Measurements from ENCODE around the gene ITIH3.

The ITIH3 gene

DNA sequence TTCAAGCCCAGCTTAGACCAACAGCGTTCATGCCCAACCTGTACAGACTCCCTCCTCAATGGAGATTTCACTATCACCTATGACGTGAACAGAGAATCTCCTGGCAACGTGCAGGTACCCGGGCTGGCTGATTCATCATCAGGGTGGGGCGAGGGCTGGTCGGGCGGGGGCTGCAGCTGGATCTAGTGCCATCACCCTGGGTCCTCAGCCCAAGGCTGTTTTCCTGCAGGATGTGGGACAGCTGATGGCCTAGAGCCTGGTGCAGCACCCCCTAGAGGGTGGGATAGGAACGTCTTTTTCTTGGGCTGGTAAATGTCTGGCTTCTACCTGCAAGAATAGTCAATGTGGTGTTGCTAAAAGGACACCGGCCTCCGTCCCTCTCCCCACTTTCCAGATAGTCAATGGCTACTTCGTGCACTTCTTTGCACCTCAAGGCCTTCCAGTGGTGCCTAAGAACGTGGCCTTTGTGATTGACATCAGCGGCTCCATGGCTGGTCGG, 4.4 kb downstream of the ITIH3 start:
- no peaks in the 10 kb centered on the region for H3K27me3 ChIP-seq (ENCODE audit: insufficient read depth, low read length)
- no peak overlapping the region for H3K4me3 ChIP-seq (ENCODE audit: low read depth, low read length)
- H3K4me1 ChIP-seq (ENCODE audit: control insufficient read depth, insufficient read depth, low read length, unreplicated experiment): no peaks in the 10 kb centered on the region
- H3K36me3 ChIP-seq (ENCODE audit: insufficient read depth, low read length): no peaks in the 10 kb centered on the region
- no peaks in the 10 kb centered on the region for H3K79me2 ChIP-seq (ENCODE audit: control insufficient read depth, insufficient read depth, low read length, unreplicated experiment)
- H3K27ac ChIP-seq (ENCODE audit: low read depth, low read length): no peak overlapping the region
- no peak overlapping the region for H2AFZ ChIP-seq (ENCODE audit: low read length, unreplicated experiment)

DNA sequence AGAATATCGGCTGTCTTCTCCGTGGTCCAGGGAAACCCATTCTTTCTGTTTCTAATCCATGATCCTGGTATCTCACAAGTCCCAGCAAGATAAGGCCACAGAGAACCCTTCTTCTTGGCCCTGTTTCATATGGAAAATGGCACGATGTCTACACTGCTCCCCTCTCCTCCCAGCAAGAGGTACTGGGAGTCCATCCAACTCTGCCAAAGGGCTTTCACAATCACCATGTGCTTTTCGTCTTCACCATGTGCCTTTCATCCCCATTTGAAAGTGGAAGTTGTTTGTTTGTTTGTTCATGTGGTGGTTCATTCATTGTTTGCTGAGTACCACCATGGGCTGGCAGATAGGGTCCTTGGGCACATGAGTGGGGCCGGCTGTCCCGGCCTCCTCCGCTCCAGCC, 5.5 kb downstream of the ITIH3 start:
- H3K27me3 ChIP-seq (ENCODE audit: insufficient read depth, low read length): no peaks in the 10 kb centered on the region
- H3K4me3 ChIP-seq (ENCODE audit: low read depth, low read length): no peak overlapping the region
- no peaks in the 10 kb centered on the region for H3K79me2 ChIP-seq (ENCODE audit: control insufficient read depth, insufficient read depth, low read length, unreplicated experiment)
- no peaks in the 10 kb centered on the region for H3K4me1 ChIP-seq (ENCODE audit: control insufficient read depth, insufficient read depth, low read length, unreplicated experiment)
- H3K36me3 ChIP-seq (ENCODE audit: insufficient read depth, low read length): no peaks in the 10 kb centered on the region
- no peak overlapping the region for H3K27ac ChIP-seq (ENCODE audit: low read depth, low read length)
- H2AFZ ChIP-seq (ENCODE audit: low read length, unreplicated experiment): no peak overlapping the region

DNA sequence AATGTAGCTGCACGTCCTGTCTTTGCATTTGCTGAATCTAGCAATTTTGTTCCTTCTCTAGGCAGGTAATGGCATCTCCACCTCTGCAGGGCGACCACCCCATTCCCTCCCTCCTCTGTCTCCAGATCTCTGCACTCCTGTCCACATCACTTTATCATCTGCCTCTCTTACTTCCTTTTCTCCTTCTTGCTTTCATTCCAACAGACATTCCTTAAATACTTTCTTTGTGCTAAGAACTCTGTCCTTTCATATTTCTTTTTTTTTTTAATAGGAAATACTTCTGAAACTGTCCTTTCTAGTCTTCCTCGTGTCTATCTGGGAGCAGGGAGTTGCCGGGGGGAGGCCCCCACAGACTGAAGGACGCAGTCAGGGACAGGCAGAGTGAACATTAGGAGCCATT, 7.2 kb downstream of the ITIH3 start:
- H3K36me3 ChIP-seq (ENCODE audit: insufficient read depth, low read length): no peaks in the 10 kb centered on the region
- no peak overlapping the region for H2AFZ ChIP-seq (ENCODE audit: low read length, unreplicated experiment)
- H3K4me3 ChIP-seq (ENCODE audit: low read depth, low read length): no peak overlapping the region
- H3K79me2 ChIP-seq (ENCODE audit: control insufficient read depth, insufficient read depth, low read length, unreplicated experiment): no peaks in the 10 kb centered on the region
- H3K4me1 ChIP-seq (ENCODE audit: control insufficient read depth, insufficient read depth, low read length, unreplicated experiment): no peaks in the 10 kb centered on the region
- H3K27me3 ChIP-seq (ENCODE audit: insufficient read depth, low read length): no peaks in the 10 kb centered on the region
- H3K27ac ChIP-seq (ENCODE audit: low read depth, low read length): no peak overlapping the region

DNA sequence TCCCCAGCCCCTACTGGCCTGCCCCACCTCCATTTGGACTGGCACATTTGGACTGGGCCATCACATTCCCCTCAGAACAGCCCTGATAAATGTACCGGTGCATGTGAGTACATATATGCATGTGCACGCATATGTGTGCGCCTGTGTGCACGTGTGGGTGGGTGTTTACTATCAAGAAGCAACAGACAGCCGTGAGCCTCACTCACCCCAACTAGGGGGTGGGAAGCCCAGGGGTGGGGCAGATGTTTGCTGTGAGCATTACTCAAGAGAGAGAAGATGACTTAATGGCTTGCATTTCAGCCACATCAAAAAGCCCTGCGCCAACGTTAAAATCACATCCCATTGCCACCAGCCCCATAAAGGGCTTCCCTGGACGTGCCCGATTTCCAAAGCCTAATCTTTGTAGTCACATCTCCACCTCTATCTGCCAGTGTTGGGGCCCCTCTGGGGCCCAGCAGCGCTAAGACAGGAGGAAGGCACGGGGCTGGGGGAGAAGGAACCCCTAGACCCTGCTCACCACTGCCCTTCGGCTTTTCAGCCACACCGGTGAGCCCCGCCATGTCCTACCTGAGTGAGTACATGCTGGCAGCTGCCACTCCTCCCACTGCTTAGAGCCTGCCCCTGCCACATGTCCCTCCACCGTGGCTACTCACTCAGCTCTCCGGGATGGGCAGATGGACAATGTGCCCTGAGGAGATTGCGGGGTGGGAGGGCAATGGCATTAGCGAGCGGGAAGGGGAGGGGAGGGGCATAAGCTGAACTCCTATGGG, 10.9 kb downstream of the ITIH3 start:
- H3K27ac ChIP-seq (ENCODE audit: low read depth, low read length): no peak overlapping the region
- H3K4me3 ChIP-seq (ENCODE audit: low read depth, low read length): no peak overlapping the region
- H2AFZ ChIP-seq (ENCODE audit: low read length, unreplicated experiment): no peak overlapping the region
- peaks cover 14% of the 10 kb centered on the region; the same call in 1 of the 2 replicates for H3K27me3 ChIP-seq (ENCODE audit: insufficient read depth, low read length)
- H3K36me3 ChIP-seq (ENCODE audit: insufficient read depth, low read length): no peaks in the 10 kb centered on the region
- H3K79me2 ChIP-seq (ENCODE audit: control insufficient read depth, insufficient read depth, low read length, unreplicated experiment): no peaks in the 10 kb centered on the region
- no peaks in the 10 kb centered on the region for H3K4me1 ChIP-seq (ENCODE audit: control insufficient read depth, insufficient read depth, low read length, unreplicated experiment)

DNA sequence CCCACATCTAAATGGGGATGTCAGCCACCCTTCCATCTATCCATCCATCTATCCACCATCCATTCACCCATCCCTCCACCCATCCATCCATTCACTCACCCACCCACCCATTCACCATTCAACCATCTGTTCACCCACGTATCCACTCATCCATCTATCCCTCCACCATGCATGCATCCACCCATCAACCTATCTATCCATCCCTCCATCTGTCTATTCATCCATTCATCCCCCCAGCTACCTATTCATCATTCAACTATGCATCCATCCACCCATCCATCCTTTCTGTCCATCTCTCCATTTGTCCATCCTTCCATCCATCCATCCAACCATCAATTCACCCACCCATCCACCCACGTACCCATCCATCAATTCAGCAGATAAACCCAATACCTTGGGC, 14.6 kb downstream of the ITIH3 start:
- no peak overlapping the region for H2AFZ ChIP-seq (ENCODE audit: low read length, unreplicated experiment)
- no peaks in the 10 kb centered on the region for H3K79me2 ChIP-seq (ENCODE audit: control insufficient read depth, insufficient read depth, low read length, unreplicated experiment)
- peaks cover 14% of the 10 kb centered on the region; the same call in 1 of the 2 replicates for H3K27me3 ChIP-seq (ENCODE audit: insufficient read depth, low read length)
- no peaks in the 10 kb centered on the region for H3K36me3 ChIP-seq (ENCODE audit: insufficient read depth, low read length)
- H3K4me3 ChIP-seq (ENCODE audit: low read depth, low read length): no peak overlapping the region
- no peak overlapping the region for H3K27ac ChIP-seq (ENCODE audit: low read depth, low read length)
- no peaks in the 10 kb centered on the region for H3K4me1 ChIP-seq (ENCODE audit: control insufficient read depth, insufficient read depth, low read length, unreplicated experiment)

- no peaks in the 10 kb centered on the region for H3K4me1 ChIP-seq (ENCODE audit: control insufficient read depth, insufficient read depth, low read length, unreplicated experiment)
- no peak overlapping the region for H3K27ac ChIP-seq (ENCODE audit: low read depth, low read length)
- no peaks in the 10 kb centered on the region for H3K79me2 ChIP-seq (ENCODE audit: control insufficient read depth, insufficient read depth, low read length, unreplicated experiment)
- H3K36me3 ChIP-seq (ENCODE audit: insufficient read depth, low read length): no peaks in the 10 kb centered on the region
- no peak overlapping the region for H2AFZ ChIP-seq (ENCODE audit: low read length, unreplicated experiment)
- peaks cover 14% of the 10 kb centered on the region; the same call in 1 of the 2 replicates for H3K27me3 ChIP-seq (ENCODE audit: insufficient read depth, low read length)
- H3K4me3 ChIP-seq (ENCODE audit: low read depth, low read length): no peak overlapping the region
Measured at GRCh38 chr3:52809662-52810377, 15.2 kb downstream of the ITIH3 start.

DNA sequence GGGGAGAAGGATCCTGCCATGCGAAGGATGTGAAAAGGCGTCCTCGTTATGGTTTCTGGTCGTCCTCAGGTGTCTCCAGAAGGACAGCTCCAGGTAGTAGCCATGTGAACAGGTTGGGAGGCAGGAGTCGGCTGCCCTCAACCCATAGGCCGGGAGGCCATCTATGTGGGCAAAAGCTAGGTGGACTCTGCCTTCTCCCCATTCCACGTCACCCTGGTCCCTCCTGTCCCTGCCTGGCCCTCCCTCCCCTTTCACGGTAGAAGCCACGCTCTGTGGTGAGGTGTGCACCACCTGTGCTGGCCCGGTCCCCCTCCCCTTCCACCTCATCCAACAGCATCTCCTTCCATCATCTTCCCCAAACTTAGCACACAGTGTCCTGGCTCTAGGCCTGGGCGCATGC, 16.3 kb downstream of the ITIH3 start:
- Histone ChIP-seq H3K4me1 (ENCODE audit: control insufficient read depth, insufficient read depth, low read length, unreplicated experiment) (no peaks in the 10 kb centered on the region), H2AFZ (ENCODE audit: low read length, unreplicated experiment) (no peak overlapping the region), H3K27me3 (ENCODE audit: insufficient read depth, low read length) (peaks cover 14% of the 10 kb centered on the region; the same call in 1 of the 2 replicates), H3K36me3 (ENCODE audit: insufficient read depth, low read length) (no peaks in the 10 kb centered on the region), H3K79me2 (ENCODE audit: control insufficient read depth, insufficient read depth, low read length, unreplicated experiment) (no peaks in the 10 kb centered on the region), H3K27ac (ENCODE audit: low read depth, low read length) (no peak overlapping the region), H3K4me3 (ENCODE audit: low read depth, low read length) (no peak overlapping the region)

GRCh38 chr3:52811452-52812011, 16.9 kb downstream of the ITIH3 start:
- Histone ChIP-seq H2AFZ (ENCODE audit: low read length, unreplicated experiment) (no peak overlapping the region), H3K27me3 (ENCODE audit: insufficient read depth, low read length) (peaks cover 14% of the 10 kb centered on the region; the same call in 1 of the 2 replicates), H3K4me1 (ENCODE audit: control insufficient read depth, insufficient read depth, low read length, unreplicated experiment) (no peaks in the 10 kb centered on the region), H3K79me2 (ENCODE audit: control insufficient read depth, insufficient read depth, low read length, unreplicated experiment) (no peaks in the 10 kb centered on the region), H3K27ac (ENCODE audit: low read depth, low read length) (no peak overlapping the region), H3K4me3 (ENCODE audit: low read depth, low read length) (no peak overlapping the region), H3K36me3 (ENCODE audit: insufficient read depth, low read length) (no peaks in the 10 kb centered on the region)

DNA sequence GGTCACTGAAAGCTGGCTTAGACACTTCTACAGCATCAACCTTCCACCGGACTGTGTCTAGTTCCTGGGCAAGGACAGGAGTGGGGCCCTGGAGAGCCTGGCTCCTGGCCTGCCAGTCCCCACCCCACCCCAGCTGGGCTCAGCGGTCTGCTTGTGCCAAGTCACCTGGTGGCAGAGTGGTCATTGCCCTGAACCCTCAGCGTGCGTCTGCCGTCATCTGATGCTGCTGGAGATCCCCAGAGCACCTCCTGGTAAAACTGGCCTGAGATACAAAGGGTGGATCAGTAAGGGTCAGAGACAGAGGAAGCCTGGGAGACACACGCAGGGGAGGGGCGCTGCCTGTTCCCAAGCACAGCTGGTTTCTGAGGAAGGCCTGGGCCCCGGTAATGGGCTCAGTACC, 19.2 kb downstream of the ITIH3 start:
- Histone ChIP-seq H3K4me1 (ENCODE audit: control insufficient read depth, insufficient read depth, low read length, unreplicated experiment) (no peaks in the 10 kb centered on the region), H2AFZ (ENCODE audit: low read length, unreplicated experiment) (no peak overlapping the region), H3K79me2 (ENCODE audit: control insufficient read depth, insufficient read depth, low read length, unreplicated experiment) (no peaks in the 10 kb centered on the region), H3K27ac (ENCODE audit: low read depth, low read length) (no peak overlapping the region), H3K4me3 (ENCODE audit: low read depth, low read length) (no peak overlapping the region), H3K27me3 (ENCODE audit: insufficient read depth, low read length) (peaks cover 8% of the 10 kb centered on the region; the same call in 1 of the 2 replicates), H3K36me3 (ENCODE audit: insufficient read depth, low read length) (no peaks in the 10 kb centered on the region)

- Histone ChIP-seq H3K4me1 (ENCODE audit: control insufficient read depth, insufficient read depth, low read length, unreplicated experiment) (no peaks in the 10 kb centered on the region), H3K27me3 (ENCODE audit: insufficient read depth, low read length) (no peaks in the 10 kb centered on the region), H3K36me3 (ENCODE audit: insufficient read depth, low read length) (no peaks in the 10 kb centered on the region), H3K79me2 (ENCODE audit: control insufficient read depth, insufficient read depth, low read length, unreplicated experiment) (no peaks in the 10 kb centered on the region), H3K4me3 (ENCODE audit: low read depth, low read length) (no peak overlapping the region), H2AFZ (ENCODE audit: low read length, unreplicated experiment) (no peak overlapping the region), H3K27ac (ENCODE audit: low read depth, low read length) (no peak overlapping the region)
Measured at GRCh38 chr3:52816199-52816598, 21.6 kb downstream of the ITIH3 start.

Data from ACC112 (cell line).